Measurements from ENCODE around the gene ABHD8.

DNA sequence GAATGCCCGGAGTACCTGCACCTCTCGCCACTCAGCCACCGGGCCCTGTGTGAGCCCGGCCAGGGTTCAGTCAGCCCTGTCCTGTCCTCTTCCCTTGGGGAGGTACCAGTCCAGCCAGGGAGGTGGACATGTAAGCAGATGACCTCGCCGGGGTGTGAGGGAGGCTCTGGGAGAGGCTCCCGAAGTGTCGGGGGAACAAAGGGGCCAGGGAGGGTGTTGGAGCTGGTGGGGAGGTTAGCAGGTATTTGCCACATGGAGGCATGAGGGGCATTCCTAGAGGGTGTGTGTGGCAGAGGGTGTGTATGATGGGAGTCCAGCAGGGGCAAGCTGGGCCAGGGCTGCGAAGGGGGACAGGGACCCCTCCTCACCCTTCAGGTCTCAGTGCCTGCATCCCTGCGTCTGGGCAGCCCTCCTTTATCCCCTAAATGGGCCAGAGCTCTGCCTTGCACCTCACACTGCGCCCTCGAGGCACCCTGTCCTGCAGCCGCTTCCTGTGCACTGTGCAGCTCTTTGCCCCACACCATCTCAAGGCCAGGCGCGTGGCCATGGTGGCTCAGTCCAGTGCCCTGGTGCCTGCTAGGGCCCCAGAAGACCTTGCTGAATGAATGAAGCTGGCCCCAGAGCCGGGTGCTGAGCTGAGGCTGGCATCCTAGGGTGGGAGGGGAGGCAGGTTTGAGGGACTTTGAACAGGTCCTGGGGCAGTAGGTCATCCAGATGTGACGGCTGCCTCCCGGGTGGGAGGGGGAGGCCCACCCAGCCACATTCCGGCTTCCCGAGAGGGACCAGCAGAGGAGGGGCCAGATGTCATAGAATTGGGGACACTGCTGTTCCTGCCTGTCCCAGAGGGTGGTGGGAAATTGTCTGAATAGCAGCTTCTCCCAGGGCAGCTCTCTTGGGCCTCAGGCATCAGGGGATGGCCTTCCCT lies 9.2 kb upstream of the ABHD8 start:
- TF ChIP-seq EP300 (IDR thresholded peaks at IDR 0.05; ENCODE audit: borderline replicate concordance) (no peak), TCF12 (IDR thresholded peaks at IDR 0.05; ENCODE audit: low read depth) (no peak), NFIC (IDR thresholded peaks at IDR 0.05) (no peak), YY1 (IDR thresholded peaks at IDR 0.05; ENCODE audit: low read depth) (no peak), ZBTB7A (IDR thresholded peaks at IDR 0.05; ENCODE audit: low read depth) (no peak), CEBPB (IDR thresholded peaks at IDR 0.05) (no peak), TAF1 (IDR thresholded peaks at IDR 0.05; ENCODE audit: low read depth) (no peak), RAD21 (IDR thresholded peaks at IDR 0.05; ENCODE audit: low read depth) (no peak), EGR1 (IDR thresholded peaks at IDR 0.05) (no peak), CREB1 (IDR thresholded peaks at IDR 0.05; ENCODE audit: low read depth) (no peak), FOXM1 (IDR thresholded peaks at IDR 0.05; ENCODE audit: borderline replicate concordance, low read depth) (no peak)
- TF ChIP-seq, protein P1, sequence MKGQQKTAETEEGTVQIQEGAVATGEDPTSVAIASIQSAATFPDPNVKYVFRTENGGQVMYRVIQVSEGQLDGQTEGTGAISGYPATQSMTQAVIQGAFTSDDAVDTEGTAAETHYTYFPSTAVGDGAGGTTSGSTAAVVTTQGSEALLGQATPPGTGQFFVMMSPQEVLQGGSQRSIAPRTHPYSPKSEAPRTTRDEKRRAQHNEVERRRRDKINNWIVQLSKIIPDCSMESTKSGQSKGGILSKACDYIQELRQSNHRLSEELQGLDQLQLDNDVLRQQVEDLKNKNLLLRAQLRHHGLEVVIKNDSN (IDR thresholded peaks at IDR 0.05) = no peak
- TF ChIP-seq, protein P2, sequence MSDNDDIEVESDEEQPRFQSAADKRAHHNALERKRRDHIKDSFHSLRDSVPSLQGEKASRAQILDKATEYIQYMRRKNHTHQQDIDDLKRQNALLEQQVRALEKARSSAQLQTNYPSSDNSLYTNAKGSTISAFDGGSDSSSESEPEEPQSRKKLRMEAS (IDR thresholded peaks at IDR 0.05) = no peak
- TF ChIP-seq, protein P3, sequence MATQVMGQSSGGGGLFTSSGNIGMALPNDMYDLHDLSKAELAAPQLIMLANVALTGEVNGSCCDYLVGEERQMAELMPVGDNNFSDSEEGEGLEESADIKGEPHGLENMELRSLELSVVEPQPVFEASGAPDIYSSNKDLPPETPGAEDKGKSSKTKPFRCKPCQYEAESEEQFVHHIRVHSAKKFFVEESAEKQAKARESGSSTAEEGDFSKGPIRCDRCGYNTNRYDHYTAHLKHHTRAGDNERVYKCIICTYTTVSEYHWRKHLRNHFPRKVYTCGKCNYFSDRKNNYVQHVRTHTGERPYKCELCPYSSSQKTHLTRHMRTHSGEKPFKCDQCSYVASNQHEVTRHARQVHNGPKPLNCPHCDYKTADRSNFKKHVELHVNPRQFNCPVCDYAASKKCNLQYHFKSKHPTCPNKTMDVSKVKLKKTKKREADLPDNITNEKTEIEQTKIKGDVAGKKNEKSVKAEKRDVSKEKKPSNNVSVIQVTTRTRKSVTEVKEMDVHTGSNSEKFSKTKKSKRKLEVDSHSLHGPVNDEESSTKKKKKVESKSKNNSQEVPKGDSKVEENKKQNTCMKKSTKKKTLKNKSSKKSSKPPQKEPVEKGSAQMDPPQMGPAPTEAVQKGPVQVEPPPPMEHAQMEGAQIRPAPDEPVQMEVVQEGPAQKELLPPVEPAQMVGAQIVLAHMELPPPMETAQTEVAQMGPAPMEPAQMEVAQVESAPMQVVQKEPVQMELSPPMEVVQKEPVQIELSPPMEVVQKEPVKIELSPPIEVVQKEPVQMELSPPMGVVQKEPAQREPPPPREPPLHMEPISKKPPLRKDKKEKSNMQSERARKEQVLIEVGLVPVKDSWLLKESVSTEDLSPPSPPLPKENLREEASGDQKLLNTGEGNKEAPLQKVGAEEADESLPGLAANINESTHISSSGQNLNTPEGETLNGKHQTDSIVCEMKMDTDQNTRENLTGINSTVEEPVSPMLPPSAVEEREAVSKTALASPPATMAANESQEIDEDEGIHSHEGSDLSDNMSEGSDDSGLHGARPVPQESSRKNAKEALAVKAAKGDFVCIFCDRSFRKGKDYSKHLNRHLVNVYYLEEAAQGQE (IDR thresholded peaks at IDR 0.05; ENCODE audit: low read depth) = no peak
